Measurements from ENCODE around the gene TAF4B. TPM values are rescaled to one million over a fixed set of nuclear protein-coding genes. Genes with fewer than 3 reads are reported as not detected.
A peak's percentile ranks its signal among the peaks of the same experiment; 100 is the strongest.
"Not testable (repeated sequence)": the region's sequence is repeated elsewhere in the genome, so short reads cannot be mapped to it uniquely, and the experiment has no call there.

The TAF4B gene
- total and polyA plus RNA-seq, 9 of the 15 experiments (the other 6 are each of a cell fraction or from before 2014, with no cell fraction given) = 4.5 to 25.3 (median 20.5) TPM

- peaks cover 11% of the 10 kb centered on the region for H3K79me2 ChIP-seq (ENCODE audit: control insufficient read depth, insufficient read depth, low read length)
- H3K4me2 ChIP-seq (ENCODE audit: insufficient read depth, low read length); intact Hi-C loops (cut with micrococcal nuclease); H2AFZ ChIP-seq (ENCODE audit: low read depth, low read length); H3K9ac ChIP-seq (ENCODE audit: insufficient read depth in 1 of 2, low read depth in 2 of 2, low read length in 2 of 2); H3K4me1 ChIP-seq (replicated peaks in 1 of 2; ENCODE audit: control insufficient read depth in 2 of 2, insufficient read depth in 2 of 2, low read length in 2 of 2); BruUV-seq (replicated peaks); H3K9me3 ChIP-seq (replicated peaks; ENCODE audit: control insufficient read depth, insufficient read depth, low read depth, low read length); H3K27ac ChIP-seq (ENCODE audit: extremely low read depth, low read depth, low read length); H3K4me3 ChIP-seq; CTCF ChIA-PET (ENCODE audit: low intra/inter-chr PET ratio); in situ Hi-C loops (cut with MboI); H4K20me1 ChIP-seq (replicated peaks; ENCODE audit: control insufficient read depth, insufficient read depth, low read length); DNase-seq (ENCODE audit: extremely low read depth in 1 of 4, low spot score in 3 of 4); H3K27me3 ChIP-seq (ENCODE audit: control insufficient read depth in 2 of 2, insufficient read depth in 2 of 2, low read length in 2 of 2); H3K9me1 ChIP-seq (ENCODE audit: control insufficient read depth, insufficient read depth, low read length); FAIRE-seq; ATAC-seq; H3K36me3 ChIP-seq (ENCODE audit: control insufficient read depth, insufficient read depth, low read length): not testable (repeated sequence)
- WGBS (ENCODE audit: insufficient coverage, low coverage, missing lambda C conversion rate) = 48% methylated on average over 3 of the region's 4 CpGs
- POLR2A ChIA-PET = interaction anchor here (0.8 kb wide), 1 partner anchor 15 kb away, joined by 3 read pairs; no protein-coding TSS in a partner anchor
- peak; percentile 91 for TF ChIP-seq ZNF507 (tag; conservative IDR thresholded peaks at IDR 0.05)
These were observed 16.1 kb downstream of the TAF4B start for GRCh38 chr18:26242392-26242791.

DNA sequence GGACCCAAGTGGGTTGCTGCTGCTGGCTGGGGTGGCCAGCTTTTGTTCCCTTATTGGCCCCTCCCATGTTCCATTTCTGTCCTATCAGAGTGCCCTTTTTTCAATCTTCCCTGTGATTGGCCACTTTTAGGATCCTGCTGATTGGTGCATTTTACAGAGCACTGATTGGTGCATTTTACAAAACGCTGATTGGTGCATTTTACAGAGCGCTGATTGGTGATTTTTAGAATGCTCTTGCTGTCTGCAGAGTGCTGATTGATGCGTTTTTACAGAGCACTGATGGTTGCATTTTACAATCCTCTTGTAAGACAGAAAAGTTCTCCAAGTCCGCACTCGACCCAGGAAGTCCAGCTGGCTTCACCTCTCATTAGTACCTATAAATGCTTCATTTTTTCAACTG lies 19.2 kb downstream of the TAF4B start:
- ATAC-seq; H3K9me1 ChIP-seq (ENCODE audit: control insufficient read depth, insufficient read depth, low read length); H3K27me3 ChIP-seq (ENCODE audit: control insufficient read depth in 2 of 2, insufficient read depth in 2 of 2, low read length in 2 of 2); FAIRE-seq; in situ Hi-C loops (cut with MboI); H3K27ac ChIP-seq (ENCODE audit: extremely low read depth, low read depth, low read length); BruUV-seq (replicated peaks); H3K9me3 ChIP-seq (replicated peaks; ENCODE audit: control insufficient read depth, insufficient read depth, low read depth, low read length); CTCF ChIA-PET (ENCODE audit: low intra/inter-chr PET ratio); H4K20me1 ChIP-seq (replicated peaks; ENCODE audit: control insufficient read depth, insufficient read depth, low read length); H3K9ac ChIP-seq (ENCODE audit: insufficient read depth in 1 of 2, low read depth in 2 of 2, low read length in 2 of 2); intact Hi-C loops (cut with micrococcal nuclease); H3K36me3 ChIP-seq (ENCODE audit: control insufficient read depth, insufficient read depth, low read length); H3K4me1 ChIP-seq (replicated peaks in 1 of 2; ENCODE audit: control insufficient read depth in 2 of 2, insufficient read depth in 2 of 2, low read length in 2 of 2); H3K4me3 ChIP-seq; H2AFZ ChIP-seq (ENCODE audit: low read depth, low read length); H3K4me2 ChIP-seq (ENCODE audit: insufficient read depth, low read length); POLR2A ChIA-PET; DNase-seq (ENCODE audit: extremely low read depth in 1 of 4, low spot score in 3 of 4): not testable (repeated sequence)
- WGBS (ENCODE audit: insufficient coverage, low coverage, missing lambda C conversion rate) = 89% methylated on average over 5 of the region's 5 CpGs
- peak; percentile 65 for TF ChIP-seq C11orf30 (IDR thresholded peaks at IDR 0.05; ENCODE audit: low read depth)
- TF ChIP-seq ZNF316 (IDR thresholded peaks at IDR 0.05) = peak; percentile 89
- peak; percentile 27; the same call in 1 of the 2 replicates for TF ChIP-seq MAFF (IDR thresholded peaks at IDR 0.05; ENCODE audit: low read length)
- TF ChIP-seq MAFK (IDR thresholded peaks at IDR 0.05; ENCODE audit: low read length) = peak; percentile 43; the same call in 1 of the 2 replicates
- TF ChIP-seq MAFG (tag; conservative IDR thresholded peaks at IDR 0.05) = peak; percentile 43; the same call in 1 of the 2 replicates
- H3K79me2 ChIP-seq (ENCODE audit: control insufficient read depth, insufficient read depth, low read length) = peaks cover 16% of the 10 kb centered on the region
